HEK293T (cell line): ENCODE data around the gene PAOX.

ENCODE experiments used
- CTCF ChIA-PET: fragments of 350-600 bp; formaldehyde crosslinking; extraction: SDS; loops from one replicate; lab custom pipeline; 2021; ENCODE audit warnings: antibody characterized with exemption, inconsistent platforms; lab: Yijun Ruan, JAX
- POLR2A ChIA-PET: fragments of 350-600 bp; formaldehyde crosslinking; extraction: SDS; loops from one replicate; lab custom pipeline; 2020; ENCODE audit warnings: antibody characterized with exemption, inconsistent platforms; lab: Yijun Ruan, JAX
- DNase-seq: peaks from one replicate; pipeline ENCODE4 v3.0.0; 2012; ENCODE audit warnings: mixed read lengths; ENCODE audit errors: extremely low spot score
- ARNT ChIP-seq: fragments of 450-650 bp; IDR thresholded peaks from 2 replicates; pipeline ENCODE4 v1.6.1; 2017; ENCODE audit warnings: mild to moderate bottlenecking
- BHLHE40 ChIP-seq: fragments of 450-650 bp; IDR thresholded peaks from 2 replicates; pipeline ENCODE4 v1.6.1; 2016; ENCODE audit warnings: mild to moderate bottlenecking, moderate library complexity, borderline replicate concordance
- CTBP1 ChIP-seq: fragments of 450-650 bp; IDR thresholded peaks from 2 replicates; pipeline ENCODE4 v1.6.1; 2016; ENCODE audit warnings: borderline replicate concordance
- ELF4 ChIP-seq: fragments of 450-650 bp; IDR thresholded peaks from 2 replicates; pipeline ENCODE4 v1.6.1; 2017; ENCODE audit warnings: antibody characterized with exemption
- FOXA1 ChIP-seq: fragments of 450-650 bp; IDR thresholded peaks from 2 replicates; pipeline ENCODE4 v1.6.1; 2016; ENCODE audit warnings: mild to moderate bottlenecking
- FOXK2 ChIP-seq: fragments of 450-650 bp; IDR thresholded peaks from 2 replicates; pipeline ENCODE4 v1.6.1; 2016; ENCODE audit warnings: mild to moderate bottlenecking
- FOXM1 ChIP-seq: fragments of 450-650 bp; IDR thresholded peaks from 2 replicates; pipeline ENCODE4 v1.6.1; 2017; ENCODE audit warnings: mild to moderate bottlenecking, borderline replicate concordance
- HDGF ChIP-seq: fragments of 450-650 bp; IDR thresholded peaks from 2 replicates; pipeline ENCODE4 v1.6.1; 2017; ENCODE audit warnings: antibody characterized with exemption, borderline replicate concordance
- L3MBTL2 ChIP-seq: fragments of 450-650 bp; conservative IDR thresholded peaks from 2 replicates; pipeline ENCODE4 v1.6.1; 2016; ENCODE audit warnings: mild to moderate bottlenecking
- LEF1 ChIP-seq: fragments of 450-650 bp; IDR thresholded peaks from 2 replicates; pipeline ENCODE4 v1.6.1; 2017; ENCODE audit warnings: mild to moderate bottlenecking, borderline replicate concordance
- NFRKB ChIP-seq: fragments of 450-650 bp; IDR thresholded peaks from 2 replicates; pipeline ENCODE4 v1.6.1; 2016; ENCODE audit warnings: mild to moderate bottlenecking, moderate library complexity
- SP1 ChIP-seq: fragments of 450-650 bp; IDR thresholded peaks from 2 replicates; pipeline ENCODE4 v1.6.1; 2017
- SUZ12 ChIP-seq: fragments of 450-650 bp; IDR thresholded peaks from 2 replicates; pipeline ENCODE4 v1.6.1; 2016; ENCODE audit warnings: mild to moderate bottlenecking
- TARDBP ChIP-seq: fragments of 450-650 bp; IDR thresholded peaks from 2 replicates; pipeline ENCODE4 v1.6.1; 2016
- ZNF384 ChIP-seq: fragments of 450-650 bp; IDR thresholded peaks from 2 replicates; pipeline ENCODE4 v1.6.1; 2016
- TF ChIP-seq, protein P1 (sequence below): fragments of 450-650 bp; IDR thresholded peaks from 2 replicates; pipeline ENCODE4 v1.6.1; 2016

The PAOX gene

GRCh38 chr10:133377025-133377817, 1.8 kb upstream of the PAOX start:
- POLR2A ChIA-PET, result interaction anchor here (0.7 to 1.4 kb wide), 6 partner anchors 10 to 53 kb away, joined by 3 to 5 read pairs (median 4); partner anchors contain the start of gene FUOM
- TF ChIP-seq ZNF384, result no peak
- no peak for TF ChIP-seq SUZ12
- TF ChIP-seq ARNT, result no peak
- TF ChIP-seq NFRKB, result no peak
- no peak for TF ChIP-seq FOXK2
- no peak for TF ChIP-seq SP1
- no peak for TF ChIP-seq HDGF
- TF ChIP-seq CTBP1, result no peak
- no peak for TF ChIP-seq L3MBTL2
- TF ChIP-seq TARDBP, result no peak
- TF ChIP-seq, protein P1, sequence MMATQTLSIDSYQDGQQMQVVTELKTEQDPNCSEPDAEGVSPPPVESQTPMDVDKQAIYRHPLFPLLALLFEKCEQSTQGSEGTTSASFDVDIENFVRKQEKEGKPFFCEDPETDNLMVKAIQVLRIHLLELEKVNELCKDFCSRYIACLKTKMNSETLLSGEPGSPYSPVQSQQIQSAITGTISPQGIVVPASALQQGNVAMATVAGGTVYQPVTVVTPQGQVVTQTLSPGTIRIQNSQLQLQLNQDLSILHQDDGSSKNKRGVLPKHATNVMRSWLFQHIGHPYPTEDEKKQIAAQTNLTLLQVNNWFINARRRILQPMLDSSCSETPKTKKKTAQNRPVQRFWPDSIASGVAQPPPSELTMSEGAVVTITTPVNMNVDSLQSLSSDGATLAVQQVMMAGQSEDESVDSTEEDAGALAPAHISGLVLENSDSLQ, result no peak
- no peak for TF ChIP-seq LEF1
- no peak for TF ChIP-seq BHLHE40
- no peak for TF ChIP-seq FOXA1
- no peak for TF ChIP-seq FOXM1
- no peak for TF ChIP-seq ELF4
- CTCF ChIA-PET, result no interaction called here
- DNase-seq, result no peak

DNA sequence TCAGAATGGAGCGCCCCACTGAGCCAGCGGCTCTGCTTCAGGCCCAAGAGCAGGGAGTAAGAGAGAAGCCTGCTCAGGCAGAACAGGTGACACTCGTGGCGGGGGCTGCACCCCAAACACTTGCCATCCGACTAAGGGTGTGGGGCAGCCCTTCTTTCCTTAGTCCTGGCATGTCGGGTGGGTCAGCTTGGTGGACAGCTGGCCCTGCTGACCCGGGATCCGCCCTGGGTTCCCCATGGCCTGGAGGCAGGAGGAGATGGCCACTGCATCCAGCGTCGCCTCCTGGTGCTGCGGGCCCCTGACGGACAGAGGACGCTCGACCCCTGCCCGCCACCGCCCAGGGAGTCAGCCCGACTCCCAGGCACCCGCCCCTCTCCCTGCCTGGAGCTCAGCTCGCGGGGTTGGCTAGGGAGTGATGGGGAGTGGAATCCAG, 1.2 kb upstream of the PAOX start:
- POLR2A ChIA-PET, result interaction anchor here (0.8 to 1.4 kb wide), 4 partner anchors 15 to 50 kb away, joined by 3 to 5 read pairs (median 4); partner anchors contain the start of gene FUOM

DNA sequence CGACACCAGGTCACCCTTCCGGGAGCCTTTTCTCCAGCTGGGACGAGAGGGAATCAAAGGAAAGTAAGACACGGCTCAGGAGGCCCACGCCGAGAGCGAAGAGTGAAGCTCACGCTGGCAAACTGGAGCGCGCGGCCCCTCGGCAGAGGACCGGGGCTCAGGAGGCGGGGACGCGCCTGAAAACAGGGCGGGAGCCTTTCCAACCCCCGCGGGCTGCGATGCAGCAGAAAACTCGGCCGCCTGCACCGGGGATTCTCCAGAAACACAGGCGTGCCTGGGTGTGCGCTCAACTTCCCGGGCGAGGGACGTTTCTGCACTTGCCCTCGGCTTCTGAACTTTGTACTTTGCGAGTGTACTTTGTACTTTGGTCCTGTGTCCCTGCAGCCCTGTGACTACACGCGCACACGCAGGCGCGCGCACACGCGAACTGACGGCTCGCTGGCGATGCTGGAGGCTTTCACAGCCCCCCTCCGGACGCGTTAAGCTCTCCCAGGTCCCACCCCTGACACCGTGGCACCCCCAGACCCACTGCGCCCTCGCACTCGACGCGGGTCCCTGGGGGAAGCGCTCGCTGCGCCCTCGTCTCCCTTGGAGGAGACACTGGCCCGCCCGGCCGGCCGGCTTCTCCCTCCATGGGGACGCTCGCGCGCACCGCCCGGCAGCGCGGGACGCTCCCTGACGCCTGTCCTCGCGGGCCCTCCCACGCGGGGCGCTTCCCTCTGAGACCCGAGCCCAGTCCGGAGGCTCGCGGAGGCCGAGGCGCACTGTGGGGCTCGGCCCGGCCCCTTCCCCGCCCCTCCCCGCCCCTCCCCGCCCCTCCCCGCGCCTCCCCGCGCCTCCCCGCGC, 588 bp upstream of the PAOX start:
- TF ChIP-seq BHLHE40, result no peak
- TF ChIP-seq L3MBTL2, result peak; percentile 53
- TF ChIP-seq ARNT, result no peak
- peak; percentile 44; the same call in 1 of the 2 replicates for TF ChIP-seq SP1
- ChIA-PET CTCF (no interaction called here), POLR2A (interaction anchor here (0.5 to 2.1 kb wide), 6 partner anchors 13 to 216 kb away, joined by 3 to 8 read pairs (median 4); partner anchors contain the start of gene MTG1)
- peak; percentile 64 for DNase-seq

More for the DNA sequence above, 1.2 kb upstream of the PAOX start:
- CTCF ChIA-PET, result no interaction called here
- no peak for TF ChIP-seq NFRKB
- TF ChIP-seq FOXM1, result no peak
- no peak for TF ChIP-seq FOXK2
- TF ChIP-seq, protein P1, result no peak
- no peak for TF ChIP-seq BHLHE40
- TF ChIP-seq L3MBTL2, result no peak
- no peak for TF ChIP-seq LEF1
- TF ChIP-seq TARDBP, result no peak
- DNase-seq, result no peak

DNA sequence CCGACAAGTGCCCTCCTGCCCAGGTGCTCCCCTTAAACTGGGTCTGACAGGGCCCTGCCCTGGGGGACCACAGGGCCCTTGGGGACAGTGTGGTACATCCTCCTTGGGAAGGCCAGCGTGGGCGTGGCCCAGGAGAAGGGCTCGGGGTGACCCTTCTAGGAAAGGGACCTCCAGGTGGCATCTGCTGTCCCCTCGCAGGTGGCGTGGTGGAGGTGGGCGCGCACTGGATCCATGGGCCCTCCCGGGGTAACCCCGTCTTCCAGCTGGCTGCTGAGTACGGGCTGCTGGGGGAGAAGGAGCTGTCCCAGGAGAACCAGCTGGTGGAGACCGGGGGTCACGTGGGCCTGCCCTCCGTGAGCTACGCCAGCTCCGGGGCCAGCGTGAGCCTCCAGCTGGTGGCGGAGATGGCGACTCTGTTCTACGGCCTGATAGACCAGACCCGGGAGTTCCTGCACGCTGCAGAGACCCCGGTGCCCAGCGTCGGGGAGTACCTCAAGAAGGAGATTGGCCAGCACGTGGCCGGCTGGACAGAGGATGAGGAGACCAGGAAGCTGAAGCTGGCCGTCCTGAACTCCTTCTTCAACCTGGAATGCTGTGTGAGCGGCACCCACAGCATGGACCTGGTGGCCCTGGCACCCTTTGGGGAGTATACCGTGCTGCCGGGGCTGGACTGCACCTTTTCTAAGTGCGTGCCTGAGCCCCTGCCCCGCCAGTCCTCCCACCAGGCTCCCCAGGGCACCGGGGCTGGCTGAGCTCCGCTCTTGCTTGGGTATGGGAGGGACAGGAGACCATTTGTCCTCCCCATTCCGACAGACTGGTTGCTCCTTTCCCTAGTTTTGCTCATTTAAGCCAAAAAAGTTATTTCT, 972 bp downstream of the PAOX start:
- no peak for TF ChIP-seq FOXA1
- no peak for TF ChIP-seq CTBP1
- no peak for TF ChIP-seq L3MBTL2
- TF ChIP-seq SP1, result no peak
- no peak for TF ChIP-seq ELF4
- TF ChIP-seq TARDBP, result no peak
- TF ChIP-seq LEF1, result no peak
- TF ChIP-seq BHLHE40, result no peak
- TF ChIP-seq, protein P1, result no peak
- no peak for TF ChIP-seq HDGF
- TF ChIP-seq ARNT, result no peak
- TF ChIP-seq FOXM1, result no peak
- no peak for TF ChIP-seq ZNF384
- no peak for TF ChIP-seq FOXK2
- TF ChIP-seq SUZ12, result no peak
- no peak for TF ChIP-seq NFRKB
- ChIA-PET POLR2A (interaction anchor here (2.1 kb wide), 1 partner anchor 14 kb away, joined by 8 read pairs; the partner anchor contains the start of gene MTG1), CTCF (no interaction called here)
- no peak for DNase-seq

GRCh38 chr10:133381036-133381435, 2.0 kb downstream of the PAOX start:
- no peak for DNase-seq
- CTCF ChIA-PET, result no interaction called here
- TF ChIP-seq SP1 (no peak), ZNF384 (no peak), TARDBP (no peak), BHLHE40 (no peak), SUZ12 (no peak), LEF1 (no peak), ARNT (no peak), FOXA1 (no peak), NFRKB (no peak), FOXK2 (no peak), L3MBTL2 (no peak), ELF4 (no peak), FOXM1 (no peak), CTBP1 (no peak), HDGF (no peak)
- TF ChIP-seq, protein P1, result no peak
- POLR2A ChIA-PET, result no interaction called here
